Activated CD8-positive, alpha-beta memory T cell treated with anti-CD3 and anti-CD28 coated beads for 1 hour (primary cell): ENCODE data around the gene CAMK2A.

ENCODE experiments used
- DNase-seq, 2 donors: peaks; one replicate each; pipeline ENCODE4 v3.0.0-alpha.2; 2020; ENCODE audit warnings: low read depth in 1 of 2; ENCODE audit errors: extremely low read depth in 1 of 2

The CAMK2A gene

DNA sequence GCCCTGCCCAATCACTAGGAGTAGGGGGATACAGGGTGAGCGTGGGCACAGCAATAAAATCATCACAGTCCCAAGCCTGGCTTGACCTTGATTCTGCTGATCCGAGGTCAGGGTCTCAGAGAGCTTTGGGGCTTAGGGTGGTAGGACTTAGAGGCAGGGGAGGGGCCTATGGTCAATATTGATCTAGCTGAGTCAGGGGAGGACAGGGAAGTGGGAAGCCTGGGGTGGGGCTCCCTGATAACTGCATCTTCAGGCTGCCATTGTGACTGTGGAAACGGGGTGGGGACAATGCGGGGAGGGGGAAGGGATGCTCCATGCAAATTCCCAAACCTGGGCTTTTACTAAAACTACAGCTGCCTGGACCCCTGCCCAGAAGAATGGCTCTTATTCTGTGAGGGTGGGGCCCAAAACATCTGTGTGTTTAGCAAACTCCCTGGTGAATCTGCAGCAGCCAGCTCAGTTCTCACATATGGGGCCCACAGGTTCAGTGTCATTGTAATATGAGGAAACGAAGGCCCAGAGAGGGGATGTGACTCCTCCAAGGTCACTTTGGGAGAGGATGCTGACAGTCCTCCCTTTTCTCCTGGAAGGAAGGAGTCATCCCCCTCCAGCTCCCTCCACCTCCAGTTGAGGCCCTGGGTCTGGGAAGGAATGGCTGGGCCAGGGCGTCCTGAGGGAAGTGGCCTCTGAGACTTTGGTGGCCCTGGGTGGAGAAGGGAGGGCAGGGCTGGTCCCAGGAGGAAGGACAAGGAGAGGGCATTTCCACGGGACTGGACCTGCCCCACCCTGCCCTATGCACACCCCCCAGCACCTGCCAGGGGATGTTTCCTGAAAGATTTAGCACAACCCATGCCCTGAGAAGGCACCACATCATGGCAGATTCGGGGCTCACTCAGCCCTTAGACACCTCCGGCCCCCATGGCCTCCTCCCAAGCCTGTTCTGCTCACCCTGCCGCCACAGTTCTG, 73.3 kb downstream of the CAMK2A start:
- DNase-seq, result no peak

DNA sequence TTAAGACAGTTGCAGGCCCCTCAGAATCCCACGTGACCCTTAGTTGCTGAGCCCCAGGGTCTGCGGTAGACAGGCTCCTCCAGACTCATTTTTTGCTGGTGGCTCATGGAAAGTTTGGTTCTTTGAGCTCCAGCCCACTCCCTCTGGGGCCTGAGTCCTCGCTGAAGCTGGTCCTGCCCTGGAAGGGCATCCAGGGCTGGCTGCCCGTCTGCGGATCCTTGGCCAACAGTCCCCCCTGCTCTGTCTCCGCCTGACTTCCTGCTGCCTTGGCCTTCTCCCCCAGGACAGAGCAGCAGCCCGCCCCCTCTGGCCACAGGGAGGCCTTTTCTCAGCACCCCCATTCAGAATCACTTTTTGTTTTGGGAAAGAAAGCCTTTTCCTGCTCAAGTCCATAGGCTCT, 75.3 kb downstream of the CAMK2A start:
- no peak for DNase-seq

DNA sequence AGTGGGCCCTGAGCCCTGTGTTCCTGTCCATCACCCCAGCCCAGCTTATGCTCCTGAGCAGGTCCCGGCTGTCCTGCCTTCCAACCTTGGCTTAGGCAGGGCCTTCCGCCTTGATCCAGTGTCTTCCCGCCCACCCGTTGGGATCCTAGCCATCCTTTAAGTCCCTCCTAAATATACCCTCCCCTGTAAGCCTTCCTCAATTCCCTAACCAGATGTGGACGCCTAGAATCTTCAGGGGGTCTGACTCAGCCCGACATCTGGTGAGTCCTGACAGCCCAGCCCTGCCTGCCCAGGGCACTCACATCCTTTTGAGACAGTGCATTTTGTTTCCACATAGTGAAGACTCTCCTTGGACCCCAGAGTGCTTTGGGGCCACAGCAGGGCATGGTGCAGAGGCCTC, 76.0 kb downstream of the CAMK2A start:
- DNase-seq, result no peak

DNA sequence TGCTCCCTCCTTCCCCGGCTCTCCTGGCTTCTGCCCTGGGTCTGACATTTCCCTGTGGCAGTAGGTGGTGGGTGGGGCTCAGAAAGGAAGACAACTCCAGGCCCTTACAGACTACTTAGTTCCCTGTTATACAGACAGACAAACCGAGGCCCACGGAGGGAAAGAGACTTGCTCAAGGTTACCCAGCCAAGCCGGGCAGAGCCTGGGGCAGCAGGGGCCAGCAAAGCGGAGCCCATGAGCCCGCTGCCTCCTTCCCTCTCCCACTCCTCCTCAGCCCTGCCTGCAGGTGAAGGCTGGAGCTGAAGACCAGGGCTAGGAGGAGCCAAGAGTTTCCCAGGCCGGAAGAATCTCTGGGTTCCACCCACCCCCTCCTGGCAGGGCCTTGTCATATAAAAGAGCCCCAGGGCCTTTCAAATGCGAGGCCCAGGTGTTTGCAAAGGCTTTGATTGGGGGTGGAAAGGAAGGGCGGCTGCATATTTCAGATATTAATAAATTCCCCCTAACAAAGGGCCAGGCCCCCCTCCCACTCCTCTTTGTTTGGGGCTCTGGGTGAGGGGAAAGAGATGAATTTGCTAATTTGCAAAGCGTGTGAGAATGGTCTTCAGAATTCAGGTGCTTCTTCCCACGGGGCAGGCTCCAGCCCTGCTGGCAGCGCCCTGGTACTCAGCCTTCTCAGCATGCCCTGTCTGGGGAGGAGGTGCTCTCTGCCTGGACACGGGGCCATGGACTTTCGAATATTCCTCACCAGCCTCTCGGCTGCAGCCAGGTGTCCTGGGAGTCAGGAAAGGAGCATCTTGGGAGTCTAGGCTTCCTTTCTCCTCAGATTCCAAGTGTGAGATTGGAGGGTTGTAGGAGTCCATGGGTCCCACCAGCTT, 78.2 kb downstream of the CAMK2A start:
- DNase-seq, result no peak

DNA sequence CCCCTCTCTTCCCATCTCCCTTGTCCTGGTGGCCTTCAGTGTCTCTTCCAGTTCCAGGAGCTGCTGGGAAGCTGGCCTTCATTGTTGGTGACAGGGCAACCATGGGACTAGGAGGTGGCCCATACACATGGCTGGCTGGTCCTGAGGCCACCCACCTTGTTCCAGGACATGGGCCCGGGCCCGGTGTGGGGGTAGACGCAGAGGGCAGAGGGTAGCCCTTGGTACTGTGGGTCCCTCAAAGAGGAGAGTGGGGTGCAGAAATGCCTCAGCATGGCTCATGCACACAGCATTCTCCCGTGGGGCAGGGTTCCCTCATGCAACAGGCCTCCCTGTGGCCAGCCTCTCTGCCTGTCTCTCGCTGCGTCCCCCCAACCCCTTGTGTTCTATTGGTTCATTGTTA, 78.9 kb downstream of the CAMK2A start:
- DNase-seq, result no peak

DNA sequence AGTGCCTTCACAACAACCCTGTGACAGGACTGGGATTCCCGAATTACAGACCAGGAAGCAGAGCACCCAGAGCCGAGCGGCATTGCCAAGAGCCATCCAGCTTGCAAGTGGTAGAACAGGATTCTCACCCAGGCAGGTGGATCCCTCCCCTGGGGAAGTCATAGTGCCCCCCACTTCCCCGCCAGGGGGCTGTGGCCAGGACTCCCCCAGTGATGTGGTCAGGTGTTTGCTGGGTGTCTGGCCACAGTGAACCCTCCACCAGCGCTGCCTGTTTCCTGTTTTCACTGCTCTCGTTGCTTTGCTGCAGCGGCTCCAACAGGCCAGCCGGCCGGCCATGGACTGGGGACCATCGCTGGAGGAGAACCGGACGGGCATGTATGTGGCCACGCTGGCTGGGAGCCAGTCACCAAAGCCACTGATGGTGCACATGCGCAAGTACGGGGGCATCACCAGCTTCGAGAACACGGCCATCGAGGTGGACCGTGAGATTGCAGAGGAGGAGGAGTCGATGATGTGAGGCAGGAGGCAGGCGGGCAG, 80.4 kb downstream of the CAMK2A start:
- DNase-seq, result no peak

DNA sequence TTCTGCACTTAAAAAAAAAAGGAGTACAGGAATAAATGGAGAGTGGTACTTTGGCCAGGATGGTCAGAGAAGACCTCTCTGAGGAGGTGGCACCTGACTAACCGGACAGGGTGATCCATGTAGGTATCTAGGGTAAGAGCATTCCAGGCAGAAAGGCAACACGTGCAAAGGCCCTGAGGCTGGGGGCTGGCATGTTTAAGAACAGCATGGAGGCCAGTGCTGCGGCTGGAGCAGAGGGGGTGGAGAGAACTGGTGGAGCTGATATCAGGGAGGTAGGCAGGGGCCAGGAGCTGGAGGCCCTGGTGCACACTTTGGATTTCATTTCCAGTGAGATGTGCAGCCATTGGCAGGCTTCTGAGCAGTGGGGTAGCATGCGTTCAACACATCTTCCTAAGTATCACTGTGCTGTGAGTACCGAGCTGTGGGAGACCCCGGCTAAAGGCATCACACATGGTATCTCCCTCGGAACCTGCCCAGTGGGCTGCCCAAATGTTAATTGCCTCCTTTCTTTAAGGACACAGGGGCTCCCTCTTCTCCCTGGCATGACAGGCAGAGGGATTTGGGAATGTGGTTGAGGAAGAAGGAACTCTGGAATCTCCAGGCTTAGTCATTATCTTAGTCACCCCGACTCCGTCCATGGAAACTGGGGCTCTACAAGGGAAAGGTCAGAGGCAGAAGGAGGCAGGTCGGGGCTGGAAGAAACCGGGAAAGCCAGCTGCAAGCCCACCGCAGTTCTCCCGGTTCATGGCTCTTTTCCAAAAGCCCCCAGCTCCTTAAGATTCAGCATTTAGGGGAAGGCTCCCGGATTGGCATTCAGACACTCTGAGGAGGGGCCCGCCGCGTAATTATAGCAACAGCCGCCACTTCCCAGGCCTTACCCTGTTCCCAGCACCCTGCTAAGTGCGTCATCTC, 81.1 kb downstream of the CAMK2A start:
- DNase-seq, result no peak

DNA sequence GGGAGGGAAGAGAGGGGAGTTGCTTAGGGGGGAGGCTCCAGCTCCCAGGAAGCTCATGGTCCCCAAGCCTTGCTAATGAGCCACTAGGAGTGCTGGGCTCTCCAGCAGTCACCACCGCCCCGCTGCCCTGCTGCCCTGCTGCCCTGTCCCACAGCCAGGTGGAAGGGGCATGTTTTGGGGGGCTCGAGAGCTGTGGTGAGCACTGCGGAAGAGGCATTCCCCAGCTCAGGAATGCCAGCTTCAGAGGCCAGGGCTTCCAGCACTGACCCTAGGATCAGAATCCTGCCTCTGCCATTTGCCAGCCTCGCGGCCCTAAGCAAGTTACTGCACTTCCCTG, 82.8 kb downstream of the CAMK2A start:
- no peak for DNase-seq

DNA sequence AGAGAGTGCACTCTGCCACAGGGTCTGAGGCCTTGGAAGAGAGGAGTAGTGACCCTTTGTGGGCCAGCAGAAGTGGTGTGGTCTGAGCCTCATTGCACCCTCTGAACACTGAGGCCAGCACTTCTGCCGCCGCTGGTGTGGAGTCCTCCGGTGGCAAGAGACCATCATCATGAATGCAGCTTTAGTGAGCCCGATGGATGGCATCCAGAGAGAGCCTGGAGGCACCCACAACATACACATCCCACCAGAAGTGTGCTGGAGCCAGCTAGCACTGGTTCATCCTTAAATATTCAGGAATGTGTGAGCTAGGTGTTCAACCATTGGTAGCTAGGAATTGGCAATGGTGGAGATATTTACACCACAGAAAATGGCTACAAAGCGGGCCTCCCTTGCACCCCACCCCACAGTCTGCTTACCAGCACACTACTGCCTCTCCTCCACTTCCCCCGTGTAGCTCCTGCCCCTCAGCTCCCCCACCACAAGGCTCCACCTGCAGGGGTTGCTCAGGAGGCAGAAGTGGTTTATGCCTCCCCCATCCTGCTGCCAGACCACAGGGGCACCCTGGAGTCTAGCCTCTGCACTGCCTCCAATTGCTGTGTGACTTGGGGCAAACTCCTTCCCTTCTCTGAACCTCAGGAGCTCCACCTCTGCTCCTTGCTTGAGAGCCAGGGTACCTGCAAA, 83.3 kb downstream of the CAMK2A start:
- DNase-seq, result no peak

DNA sequence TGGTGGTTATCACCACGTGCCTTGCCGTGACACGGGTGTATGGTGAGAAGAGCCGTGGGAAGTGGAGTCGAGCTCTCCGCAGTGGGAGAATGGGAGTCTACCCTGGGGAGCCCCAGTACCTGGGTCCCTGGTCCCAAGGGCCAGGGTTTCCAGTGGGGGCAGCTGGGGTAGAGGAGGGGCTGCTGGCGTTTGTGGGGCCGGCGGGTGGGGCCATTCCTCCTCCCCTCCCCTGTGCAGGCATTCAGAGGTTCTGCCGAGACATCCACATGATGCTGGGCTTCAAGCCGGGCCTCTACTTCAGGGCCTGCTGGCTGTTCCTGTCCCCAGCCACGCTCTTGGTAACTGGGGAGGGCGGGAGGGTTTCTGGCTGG, 85.0 kb downstream of the CAMK2A start:
- DNase-seq, result no peak

DNA sequence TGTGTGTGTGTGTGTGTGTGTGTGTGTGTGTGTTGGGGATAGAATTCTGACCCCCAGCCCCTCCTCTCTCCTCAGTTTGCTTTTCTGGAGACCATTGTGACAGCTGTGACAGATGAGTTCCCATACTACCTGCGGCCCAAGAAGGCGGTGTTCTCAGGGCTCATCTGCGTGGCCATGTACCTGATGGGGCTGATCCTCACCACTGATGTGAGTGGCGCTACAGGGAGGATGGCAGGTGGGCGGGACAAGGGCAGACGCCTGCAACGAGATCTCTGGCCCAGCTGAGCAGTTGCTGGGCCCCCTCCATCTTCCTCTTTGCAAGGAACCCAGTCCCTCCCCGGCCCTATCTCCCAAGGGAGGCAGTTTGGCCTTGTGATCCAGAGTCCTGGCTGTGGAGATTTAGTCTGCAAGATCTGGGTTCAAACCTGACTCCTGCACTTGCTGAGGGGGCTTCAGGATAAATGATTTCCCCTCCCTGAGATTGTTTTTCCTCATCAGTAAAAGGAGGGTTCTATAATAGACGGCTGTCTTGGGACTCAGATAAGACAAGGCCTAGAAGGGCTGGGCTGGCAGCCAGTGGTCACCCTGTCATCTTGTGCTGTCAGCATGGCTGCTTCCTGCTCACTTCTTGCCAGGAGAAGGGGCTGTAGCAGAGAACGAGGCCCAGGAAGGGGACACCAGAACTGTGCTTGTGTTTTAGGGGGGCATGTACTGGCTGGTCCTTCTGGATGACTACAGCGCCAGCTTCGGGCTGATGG, 85.6 kb downstream of the CAMK2A start:
- no peak for DNase-seq

DNA sequence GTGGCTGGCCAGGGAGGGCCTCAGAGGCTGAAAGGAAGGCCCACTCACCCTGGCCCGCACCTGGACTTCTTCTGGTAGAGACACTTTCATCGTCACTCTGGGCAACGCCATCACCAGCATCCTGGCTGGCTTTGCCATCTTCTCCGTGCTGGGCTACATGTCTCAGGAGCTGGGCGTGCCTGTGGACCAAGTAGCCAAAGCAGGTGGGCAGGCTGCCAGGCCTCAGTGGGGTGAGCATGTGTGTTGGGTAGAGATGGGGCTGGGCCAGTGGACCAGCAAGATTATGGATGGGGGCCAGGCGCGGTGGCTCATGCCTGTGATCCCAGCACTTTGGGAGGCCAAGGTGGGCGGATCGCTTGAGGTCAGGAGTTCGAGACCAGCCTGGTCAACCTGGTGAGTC, 87.1 kb downstream of the CAMK2A start:
- DNase-seq, result no peak

DNA sequence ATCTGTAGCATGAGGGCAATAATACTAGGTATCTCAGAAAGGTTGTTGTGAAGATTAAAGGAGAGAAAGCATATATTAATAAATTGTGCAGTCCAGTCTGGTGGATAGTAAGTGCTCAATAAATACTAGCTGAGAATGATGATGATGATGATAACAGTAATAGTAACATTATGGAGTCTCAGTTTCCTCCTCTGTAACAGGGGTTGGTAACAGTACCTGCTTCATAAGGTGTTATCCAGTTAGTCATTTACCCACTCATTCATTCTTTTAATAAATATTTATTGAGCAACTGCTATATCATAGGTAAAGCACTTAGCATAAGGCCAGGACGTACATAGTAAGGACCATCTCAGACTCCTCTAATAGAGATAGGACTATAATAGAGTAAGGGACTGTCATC, 92.1 kb downstream of the CAMK2A start:
- no peak for DNase-seq

DNA sequence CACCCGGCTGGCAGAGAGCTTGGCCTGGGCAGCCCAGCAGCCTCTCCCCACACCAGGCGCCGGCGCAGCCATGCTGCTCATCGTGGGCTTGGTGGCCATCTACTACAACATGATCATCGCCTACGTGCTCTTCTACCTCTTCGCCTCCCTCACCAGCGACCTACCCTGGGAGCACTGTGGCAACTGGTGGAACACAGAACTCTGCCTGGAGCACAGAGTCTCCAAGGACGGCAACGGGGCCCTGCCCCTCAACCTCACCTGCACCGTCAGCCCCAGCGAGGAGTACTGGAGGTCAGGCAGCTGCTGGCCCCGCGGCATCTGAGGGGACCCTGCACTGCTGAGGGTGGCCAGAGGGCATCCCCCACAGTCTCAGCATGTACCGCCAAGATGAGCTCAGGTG, 92.6 kb downstream of the CAMK2A start:
- DNase-seq, result no peak

DNA sequence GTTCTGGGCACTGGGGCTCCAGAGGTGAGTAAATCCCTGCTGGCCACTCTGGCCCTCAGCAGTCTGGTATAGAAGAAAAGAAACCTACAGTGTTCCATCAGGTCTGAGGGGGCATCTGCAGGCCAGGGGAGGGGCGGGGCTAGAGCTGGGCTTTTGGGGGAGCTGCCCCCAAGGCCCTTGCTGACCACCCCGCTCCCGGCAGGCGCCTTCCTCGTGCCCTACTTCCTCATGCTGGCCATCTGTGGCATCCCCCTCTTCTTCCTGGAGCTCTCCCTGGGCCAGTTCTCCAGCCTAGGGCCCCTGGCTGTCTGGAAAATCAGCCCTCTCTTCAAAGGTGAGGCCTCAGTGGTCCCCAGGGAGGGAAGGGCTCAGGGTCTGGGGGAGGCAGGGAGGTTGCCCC, 93.1 kb downstream of the CAMK2A start:
- DNase-seq, result no peak

DNA sequence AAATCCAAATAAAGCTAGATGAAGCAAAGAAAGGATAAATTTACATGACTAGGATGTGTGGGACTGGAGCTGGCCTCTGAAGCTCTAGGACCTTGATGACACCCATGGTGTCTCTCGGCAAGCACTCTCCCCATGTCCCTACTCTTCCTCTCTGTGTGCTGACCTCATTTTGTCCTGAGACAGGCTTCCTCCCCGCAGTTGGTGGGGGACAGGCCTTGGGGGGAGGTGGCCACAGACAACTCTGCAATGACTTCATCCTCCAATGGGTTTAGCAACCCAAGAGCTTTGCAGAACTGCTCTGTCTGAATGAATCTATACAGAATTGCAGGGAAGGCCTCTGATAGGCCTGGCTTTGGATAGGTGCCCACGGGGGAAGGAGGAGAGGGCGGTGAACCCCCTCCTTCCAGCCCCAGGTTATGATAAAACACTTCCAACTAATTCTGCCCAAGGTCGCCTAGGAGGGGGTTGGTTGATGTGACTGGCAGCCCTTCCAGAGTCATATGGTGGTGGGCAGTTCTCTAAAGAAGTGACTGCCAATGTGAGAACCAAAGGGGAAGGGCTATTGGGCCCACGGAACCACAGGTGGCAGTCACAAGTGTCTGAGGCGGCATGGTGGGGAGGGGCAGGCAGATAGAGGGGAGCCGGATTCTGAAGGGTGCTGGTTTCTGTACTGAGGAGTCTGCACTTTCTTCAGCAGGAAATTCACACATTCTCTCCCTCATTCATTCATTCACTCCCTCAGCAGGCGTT, 93.7 kb downstream of the CAMK2A start:
- DNase-seq, result no peak

DNA sequence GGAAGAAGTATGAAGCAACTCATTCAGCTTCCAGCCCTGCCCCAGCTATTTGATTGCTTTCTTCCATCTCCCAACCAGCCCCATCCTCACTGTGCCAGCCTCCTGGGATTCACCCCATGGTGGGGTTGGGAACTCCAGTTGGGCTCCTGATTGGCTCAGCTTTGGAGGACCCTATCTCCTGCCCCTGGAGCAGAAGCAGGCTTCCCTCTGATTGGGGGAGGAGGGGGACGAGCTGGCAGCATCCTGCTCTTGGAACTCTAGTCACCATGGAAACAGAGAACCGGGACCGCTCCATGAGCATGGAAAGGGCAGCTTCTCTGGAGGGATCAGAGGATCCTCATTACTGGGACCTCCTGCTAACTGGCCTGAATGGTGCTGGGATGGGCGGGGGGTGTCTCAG, 97.1 kb downstream of the CAMK2A start:
- DNase-seq, result no peak

DNA sequence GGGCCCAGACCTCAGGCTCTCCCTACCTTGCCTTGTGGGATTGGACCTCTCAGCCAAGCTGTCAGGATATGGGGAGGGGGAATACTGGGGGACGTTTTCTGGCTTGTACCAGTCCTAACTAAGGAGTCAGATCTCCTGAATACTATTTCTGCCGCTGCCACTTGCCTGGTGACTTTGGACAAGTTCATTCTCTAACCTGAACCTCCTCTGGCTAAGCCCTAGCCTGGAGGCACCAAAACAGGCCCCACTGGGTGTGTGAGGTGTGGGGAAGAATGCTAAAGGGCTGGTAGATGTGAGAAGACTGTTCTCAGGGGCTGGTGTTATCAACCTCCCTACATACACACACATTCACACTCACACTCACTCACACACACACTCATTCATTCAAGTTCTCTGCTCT, 98.6 kb downstream of the CAMK2A start:
- DNase-seq, result no peak

DNA sequence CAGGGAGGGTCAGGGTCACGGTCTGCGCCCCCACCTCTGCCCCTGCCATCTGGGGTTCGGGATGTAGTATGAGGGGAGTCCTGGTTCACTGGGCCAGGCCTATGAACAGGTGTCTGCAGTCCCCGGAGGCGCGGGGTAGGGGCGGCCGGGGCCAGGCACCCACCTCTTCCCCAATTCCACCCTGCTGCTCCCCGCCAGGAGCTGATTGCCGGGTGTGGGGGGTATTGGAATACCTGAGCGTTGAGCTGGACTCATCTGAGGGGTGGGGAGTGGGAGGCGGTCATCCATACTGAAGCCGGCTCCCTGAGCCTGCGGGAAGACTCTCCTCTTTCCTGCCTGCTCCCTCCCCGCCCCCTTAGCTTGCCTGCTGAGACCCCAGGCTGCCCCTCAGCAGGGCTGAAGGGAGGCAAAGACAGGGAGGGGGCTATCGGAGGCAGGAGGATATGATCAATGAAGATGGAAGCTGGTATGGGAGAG, 99.0 kb downstream of the CAMK2A start:
- no peak for DNase-seq
